GM21367 (cell line): ENCODE results near the gene SAFB2.

Experiments used
- ATAC-seq: cut with Tn5 transposase; IDR thresholded peaks from one replicate; pipeline ENCODE4 v1.9.1; 2021; ENCODE audit not compliant: unreplicated experiment

SAFB2 gene

GRCh38 chr19:5585461-5586299 is 36.9 kb downstream of the SAFB2 start:
- no peak for ATAC-seq

GRCh38 chr19:5580161-5580571 is 42.4 kb downstream of the SAFB2 start:
- ATAC-seq: no peak

GRCh38 chr19:5579697-5580096 is 42.9 kb downstream of the SAFB2 start:
- ATAC-seq: no peak

- ATAC-seq: no peak
Observed at GRCh38 chr19:5579286-5579685, 43.3 kb downstream of the SAFB2 start.

- ATAC-seq: no peak
Observed at GRCh38 chr19:5578097-5578846, 44.3 kb downstream of the SAFB2 start.

GRCh38 chr19:5575590-5575989 is 47.0 kb downstream of the SAFB2 start:
- no peak for ATAC-seq

GRCh38 chr19:5572556-5573286 is 49.9 kb downstream of the SAFB2 start:
- ATAC-seq: no peak

- ATAC-seq: no peak
Observed at GRCh38 chr19:5571777-5572176, 50.8 kb downstream of the SAFB2 start.

- ATAC-seq: no peak
Observed at GRCh38 chr19:5567970-5568407, 54.6 kb downstream of the SAFB2 start.

- no peak for ATAC-seq
Observed at GRCh38 chr19:5567360-5567969, 55.1 kb downstream of the SAFB2 start, which contains the start of gene TINCR. Gene TINCR (minus strand): TSS chr19:5567953.

GRCh38 chr19:5564930-5565329 is 57.6 kb downstream of the SAFB2 start:
- ATAC-seq: no peak

- ATAC-seq: no peak
Observed at GRCh38 chr19:5563935-5564612, 58.5 kb downstream of the SAFB2 start.

GRCh38 chr19:5563008-5563431 is 59.6 kb downstream of the SAFB2 start:
- ATAC-seq: no peak

GRCh38 chr19:5562280-5562679 is 60.3 kb downstream of the SAFB2 start:
- ATAC-seq: no peak

GRCh38 chr19:5561559-5561958 is 61.0 kb downstream of the SAFB2 start:
- no peak for ATAC-seq

GRCh38 chr19:5560156-5560555 is 62.4 kb downstream of the SAFB2 start:
- no peak for ATAC-seq

GRCh38 chr19:5559804-5560133 is 62.8 kb downstream of the SAFB2 start:
- no peak for ATAC-seq

- ATAC-seq: no peak
Observed at GRCh38 chr19:5558101-5558621, 64.4 kb downstream of the SAFB2 start.

- ATAC-seq: no peak
Observed at GRCh38 chr19:5557691-5558090, 64.9 kb downstream of the SAFB2 start.

GRCh38 chr19:5554828-5555227 is 67.7 kb downstream of the SAFB2 start:
- no peak for ATAC-seq
